ENCODE results near the gene FAM78A.
"Not testable (repeated sequence)": the region's sequence is repeated elsewhere in the genome, so short reads cannot be mapped to it uniquely, and the experiment has no call there.

FAM78A gene

GRCh38 chr9:131257266-131258025 is 18.9 kb downstream of the FAM78A start:
- no peak for TF ChIP-seq CTCF (conservative IDR thresholded peaks at IDR 0.05; ENCODE audit: low read depth)
- H3K27ac ChIP-seq: peak overlapping the region; percentile 17; the same call in 1 of the 2 replicates
- ChIA-PET POLR2A (ENCODE audit: low non-redundant PET) (interaction anchor here (1.0 kb wide), 1 partner anchor 7 kb away, joined by 6 read pairs; no protein-coding TSS in a partner anchor), CTCF (interaction anchor here (0.6 kb wide), 2 partner anchors 11 to 48 kb away, joined by 4 to 6 read pairs; no protein-coding TSS in a partner anchor)
- DNase-seq (ENCODE audit: low spot score): no peak

GRCh38 chr9:131255676-131256197 is 20.6 kb downstream of the FAM78A start:
- ChIA-PET CTCF (interaction anchor here (0.8 to 1.2 kb wide), 2 partner anchors 9 to 80 kb away, joined by 4 to 6 read pairs; no protein-coding TSS in a partner anchor), POLR2A (ENCODE audit: low non-redundant PET) (no interaction called here)
- H3K27ac ChIP-seq: peak overlapping the region; percentile 78
- DNase-seq (ENCODE audit: low spot score): no peak
- TF ChIP-seq CTCF (conservative IDR thresholded peaks at IDR 0.05; ENCODE audit: low read depth): no peak

- H3K27ac ChIP-seq: no peak overlapping the region; the same call in 1 of the 2 replicates
- CTCF ChIA-PET: interaction anchor here (0.6 kb wide), 1 partner anchor 472 kb away, joined by 3 read pairs; no protein-coding TSS in a partner anchor
- POLR2A ChIA-PET (ENCODE audit: low non-redundant PET): no interaction called here
- no peak for TF ChIP-seq CTCF (conservative IDR thresholded peaks at IDR 0.05; ENCODE audit: low read depth)
- no peak for DNase-seq (ENCODE audit: low spot score)
Measured at GRCh38 chr9:131254626-131255025, 21.7 kb downstream of the FAM78A start.

- H3K27ac ChIP-seq: no peak overlapping the region
- no peak for DNase-seq (ENCODE audit: low spot score)
- ChIA-PET CTCF (interaction anchor here (0.6 to 0.7 kb wide), 2 partner anchors 10 to 472 kb away, joined by 3 read pairs; no protein-coding TSS in a partner anchor), POLR2A (ENCODE audit: low non-redundant PET) (no interaction called here)
- TF ChIP-seq CTCF (conservative IDR thresholded peaks at IDR 0.05; ENCODE audit: low read depth): no peak
Measured at GRCh38 chr9:131253891-131254491, 22.3 kb downstream of the FAM78A start.

GRCh38 chr9:131252120-131252519 is 24.2 kb downstream of the FAM78A start:
- CTCF ChIA-PET: interaction anchor here (0.5 to 0.6 kb wide), 2 partner anchors 32 to 602 kb away, joined by 3 to 4 read pairs; no protein-coding TSS in a partner anchor
- no peak for DNase-seq (ENCODE audit: low spot score)
- H3K27ac ChIP-seq: no peak overlapping the region
- no peak for TF ChIP-seq CTCF (conservative IDR thresholded peaks at IDR 0.05; ENCODE audit: low read depth)
- POLR2A ChIA-PET (ENCODE audit: low non-redundant PET): no interaction called here

GRCh38 chr9:131246618-131247017 is 29.7 kb downstream of the FAM78A start:
- H3K27ac ChIP-seq: no peak overlapping the region
- no peak for DNase-seq (ENCODE audit: low spot score)
- CTCF ChIA-PET: interaction anchor here (0.6 to 1.1 kb wide), 3 partner anchors 10 to 48 kb away, joined by 3 to 4 read pairs (median 3); no protein-coding TSS in a partner anchor
- TF ChIP-seq CTCF (conservative IDR thresholded peaks at IDR 0.05; ENCODE audit: low read depth): no peak
- POLR2A ChIA-PET (ENCODE audit: low non-redundant PET): no interaction called here

GRCh38 chr9:131244331-131244730 is 32.0 kb downstream of the FAM78A start:
- POLR2A ChIA-PET (ENCODE audit: low non-redundant PET): interaction anchor here (0.6 kb wide), 1 partner anchor 22 kb away, joined by 14 read pairs; no protein-coding TSS in a partner anchor
- DNase-seq (ENCODE audit: low spot score); H3K27ac ChIP-seq; CTCF ChIA-PET: not testable (repeated sequence)
